CD4-positive, CD25-positive, alpha-beta regulatory T cell (primary cell): ENCODE measurements around the gene KRT76. TPM values are rescaled to one million over a fixed set of nuclear protein-coding genes. Genes with fewer than 3 reads are reported as not detected.
A peak's percentile ranks its signal among the peaks of the same experiment; 100 is the strongest.

Source experiments
- ATAC-seq, 2 donors: fragments of 150-1000 bp; cut with Tn5 transposase; one replicate each; pipeline ENCODE4 v1.10.0; 2021; ENCODE audit warnings: low read depth in 2 of 2, moderate number of reproducible peaks in 2 of 2, moderate library complexity in 1 of 2
- DNase-seq, 3 donors: peaks; one replicate each; pipeline versions ENCODE4 v3.0.0 to v3.0.0-alpha.2; 2012 to 2022; ENCODE audit warnings: mixed read lengths in 1 of 3
- H3K27ac ChIP-seq: one replicate; pipeline ENCODE4 v1.7.0; 2013; ENCODE audit warnings: mild to moderate bottlenecking, low read length; ENCODE audit not compliant: insufficient read depth, poor library complexity, severe bottlenecking
- H3K27me3 ChIP-seq: one replicate; pipeline ENCODE4 v1.7.0; 2013; ENCODE audit warnings: low read length; ENCODE audit not compliant: control insufficient read depth, insufficient read depth
- H3K36me3 ChIP-seq: one replicate; pipeline ENCODE4 v1.7.0; 2013; ENCODE audit warnings: mild to moderate bottlenecking, low read length, moderate library complexity; ENCODE audit not compliant: control insufficient read depth, insufficient read depth
- H3K4me1 ChIP-seq: 2 replicates; pipeline ENCODE4 v1.7.0; 2013; ENCODE audit warnings: mild to moderate bottlenecking, low read length; ENCODE audit not compliant: insufficient read depth, control insufficient read depth, poor library complexity, severe bottlenecking
- H3K4me3 ChIP-seq: one replicate; pipeline ENCODE4 v1.7.0; 2013; ENCODE audit warnings: low read depth, mild to moderate bottlenecking, low read length, moderate library complexity
- H3K9me3 ChIP-seq, 2 experiments: 1 replicate in 1 of 2; 2 replicates in 1 of 2; pipeline ENCODE4 v1.7.0; 2013; ENCODE audit warnings: low read length in 2 of 2, mild to moderate bottlenecking in 1 of 2, moderate library complexity in 1 of 2; ENCODE audit not compliant: control insufficient read depth in 2 of 2
- H3K27ac Mint-ChIP-seq, 3 donors: one replicate each; pipeline ENCODE4 v1.8.0; 2020 to 2022; ENCODE audit warnings: mild to moderate bottlenecking in 3 of 3, mixed read lengths in 3 of 3, moderate library complexity in 2 of 3
- H3K27me3 Mint-ChIP-seq: one replicate; pipeline ENCODE4 v1.8.0; 2022; ENCODE audit warnings: mild to moderate bottlenecking, mixed read lengths
- H3K36me3 Mint-ChIP-seq: one replicate; pipeline ENCODE4 v1.8.0; 2020; ENCODE audit warnings: mixed read lengths
- H3K4me1 Mint-ChIP-seq, 4 donors: one replicate each; pipeline ENCODE4 v1.8.0; 2020 to 2022; ENCODE audit warnings: mixed read lengths in 4 of 4, mild to moderate bottlenecking in 1 of 4
- H3K4me3 Mint-ChIP-seq, 4 donors: one replicate each; pipeline ENCODE4 v1.8.0; 2020 to 2022; ENCODE audit warnings: mild to moderate bottlenecking in 4 of 4, mixed read lengths in 4 of 4, moderate library complexity in 3 of 4
- H3K9me3 Mint-ChIP-seq, 7 donors: one replicate each; pipeline ENCODE4 v1.8.0; 2020 to 2022; ENCODE audit warnings: mixed read lengths in 7 of 7, mild to moderate bottlenecking in 3 of 7, moderate library complexity in 2 of 7
- polyA plus RNA-seq, 4 donors: library from polyadenylated mRNA; unstranded; fragments of 300-500 nt; fragmentation: Illumina TruSeq; gene quantifications; one replicate each; pipeline ENCODE4 v1.2.3, GENCODE V29; 2021
- total RNA-seq: library from RNA; stranded (reverse); gene quantifications from one replicate; pipeline ENCODE4 v1.2.3, GENCODE V29; 2022

KRT76 gene
- total and polyA plus RNA-seq, 5 donors from 2014 or later, result not detected

DNA sequence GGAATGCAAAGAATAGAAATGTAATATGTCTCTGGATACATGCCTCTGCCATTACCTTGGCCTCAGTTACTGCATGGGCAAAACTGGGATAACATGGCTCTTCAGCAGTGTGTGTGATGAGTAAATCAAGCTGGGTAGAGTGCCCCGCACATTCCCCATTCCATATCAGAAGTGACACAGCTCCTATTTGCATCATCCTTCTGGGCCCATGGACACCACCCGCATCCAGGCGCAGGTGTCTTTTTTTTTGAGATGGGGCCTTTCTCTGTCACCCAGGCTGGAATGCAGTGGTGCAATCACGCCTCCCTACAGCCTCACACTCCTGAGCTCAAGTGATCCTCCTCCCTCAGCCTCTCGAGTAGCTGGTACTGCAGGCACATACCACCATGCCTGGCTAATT is 31.6 kb downstream of the KRT76 start:
- H3K9me3 Mint-ChIP-seq, result peaks cover 0 to 1% (median 0%) of the 10 kb centered on the region in 7 donors
- H3K27me3 Mint-ChIP-seq, result peaks cover 5% of the 10 kb centered on the region
- ATAC-seq (no peak), DNase-seq (no peak)
- peaks cover 0 to 5% (median 4%) of the 10 kb centered on the region in 4 donors for H3K4me1 Mint-ChIP-seq
- Histone ChIP-seq H3K4me1 (no peaks in the 10 kb centered on the region), H3K27ac (no peak overlapping the region), H3K27me3 (no peaks in the 10 kb centered on the region), H3K4me3 (no peak overlapping the region), H3K36me3 (no peaks in the 10 kb centered on the region), H3K9me3 (no peaks in the 10 kb centered on the region)
- no peak overlapping the region for H3K4me3 Mint-ChIP-seq
- no peak overlapping the region for H3K27ac Mint-ChIP-seq
- no peaks in the 10 kb centered on the region for H3K36me3 Mint-ChIP-seq

DNA sequence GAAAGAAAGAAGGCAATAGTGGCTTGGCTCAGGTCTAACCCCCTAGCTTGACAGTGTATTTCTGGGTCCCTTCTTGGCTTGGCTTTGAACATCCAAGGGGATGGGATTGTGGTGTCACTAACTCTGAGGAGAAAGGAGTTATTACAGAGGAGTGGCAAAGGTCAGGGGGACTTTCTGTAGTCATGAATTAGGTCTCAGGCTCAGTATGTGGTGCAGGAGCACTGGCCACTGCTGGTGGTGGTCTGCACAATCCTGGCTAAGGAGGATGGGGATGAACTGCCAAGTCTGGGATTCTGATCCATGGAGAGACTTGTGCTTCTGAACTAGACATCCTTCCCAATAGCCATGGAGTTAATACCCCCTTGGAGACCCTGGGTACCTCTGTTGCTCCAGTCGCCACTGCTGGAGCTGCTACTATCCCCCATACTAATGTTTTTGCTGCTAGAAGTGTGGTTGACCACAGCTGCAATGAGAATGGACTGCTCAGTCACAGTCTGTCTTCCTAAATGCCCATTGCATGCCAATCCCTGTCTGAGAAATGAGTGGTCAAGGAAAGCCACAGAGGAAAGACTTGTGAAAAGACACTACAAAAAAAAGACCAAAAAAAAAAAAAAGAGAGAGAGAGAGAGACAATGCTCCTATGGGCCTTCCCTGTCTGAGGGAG is 32.5 kb downstream of the KRT76 start:
- Histone ChIP-seq H3K9me3 (no peaks in the 10 kb centered on the region), H3K27me3 (no peaks in the 10 kb centered on the region), H3K36me3 (no peaks in the 10 kb centered on the region), H3K4me3 (no peak overlapping the region), H3K27ac (no peak overlapping the region), H3K4me1 (no peaks in the 10 kb centered on the region)
- ATAC-seq, result no peak
- Mint-ChIP-seq H3K4me3 (no peak overlapping the region), H3K4me1 (peaks cover 0 to 5% (median 4%) of the 10 kb centered on the region in 4 donors), H3K36me3 (no peaks in the 10 kb centered on the region), H3K27ac (no peak overlapping the region), H3K9me3 (peaks cover 0 to 1% (median 0%) of the 10 kb centered on the region in 7 donors), H3K27me3 (peaks cover 10% of the 10 kb centered on the region)
- DNase-seq, result no peak

DNA sequence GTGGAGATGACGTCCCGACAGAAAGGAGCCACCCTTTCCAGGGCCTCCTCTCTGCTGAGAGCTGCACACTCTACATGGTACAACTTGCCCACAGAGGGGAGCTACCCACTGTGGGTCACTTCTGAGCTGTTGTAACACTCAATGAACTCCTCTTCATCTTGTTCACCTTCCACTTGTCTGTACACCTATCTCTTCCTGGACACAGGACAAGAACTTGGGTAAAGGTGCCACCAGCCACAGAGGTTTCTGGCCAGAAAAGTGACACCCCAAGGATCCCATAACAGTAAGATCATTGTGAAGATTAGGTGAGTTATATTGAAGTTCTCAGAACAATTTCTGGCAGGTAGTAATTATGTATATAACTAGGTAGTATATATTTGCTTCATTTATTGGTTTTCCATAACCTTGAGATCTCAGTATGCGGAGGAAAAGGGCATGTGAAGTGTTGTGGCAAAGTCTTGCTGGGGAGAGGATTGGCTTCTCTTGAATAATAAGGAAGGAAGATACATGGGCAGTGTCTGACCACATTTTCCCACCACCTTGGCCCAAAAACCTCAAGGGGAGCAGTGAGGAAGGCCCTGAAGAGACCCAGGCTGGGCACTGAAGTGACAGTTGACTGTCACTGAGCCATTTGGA is 34.2 kb downstream of the KRT76 start:
- peaks cover 0 to 1% (median 0%) of the 10 kb centered on the region in 7 donors for H3K9me3 Mint-ChIP-seq
- Histone ChIP-seq H3K9me3 (no peaks in the 10 kb centered on the region), H3K4me1 (no peaks in the 10 kb centered on the region), H3K27me3 (no peaks in the 10 kb centered on the region), H3K4me3 (no peak overlapping the region), H3K27ac (no peak overlapping the region), H3K36me3 (no peaks in the 10 kb centered on the region)
- peaks cover 0 to 5% (median 2%) of the 10 kb centered on the region in 4 donors for H3K4me1 Mint-ChIP-seq
- H3K36me3 Mint-ChIP-seq, result no peaks in the 10 kb centered on the region
- no peak overlapping the region for H3K27ac Mint-ChIP-seq
- ATAC-seq (no peak), DNase-seq (no peak)
- no peak overlapping the region for H3K4me3 Mint-ChIP-seq
- peaks cover 16% of the 10 kb centered on the region for H3K27me3 Mint-ChIP-seq

GRCh38 chr12:52742196-52742580 is 35.0 kb downstream of the KRT76 start:
- H3K27me3 ChIP-seq, result no peaks in the 10 kb centered on the region
- Mint-ChIP-seq H3K36me3 (no peaks in the 10 kb centered on the region), H3K27me3 (peaks cover 16% of the 10 kb centered on the region), H3K27ac (no peak overlapping the region), H3K4me1 (peaks cover 0 to 5% (median 2%) of the 10 kb centered on the region in 4 donors), H3K9me3 (peaks cover 0 to 1% (median 0%) of the 10 kb centered on the region in 7 donors), H3K4me3 (no peak overlapping the region)
- ATAC-seq, result no peak
- no peak overlapping the region for H3K27ac ChIP-seq
- no peaks in the 10 kb centered on the region for H3K36me3 ChIP-seq
- H3K4me1 ChIP-seq, result no peaks in the 10 kb centered on the region
- H3K4me3 ChIP-seq, result no peak overlapping the region
- H3K9me3 ChIP-seq, result no peaks in the 10 kb centered on the region
- DNase-seq, result no peak

DNA sequence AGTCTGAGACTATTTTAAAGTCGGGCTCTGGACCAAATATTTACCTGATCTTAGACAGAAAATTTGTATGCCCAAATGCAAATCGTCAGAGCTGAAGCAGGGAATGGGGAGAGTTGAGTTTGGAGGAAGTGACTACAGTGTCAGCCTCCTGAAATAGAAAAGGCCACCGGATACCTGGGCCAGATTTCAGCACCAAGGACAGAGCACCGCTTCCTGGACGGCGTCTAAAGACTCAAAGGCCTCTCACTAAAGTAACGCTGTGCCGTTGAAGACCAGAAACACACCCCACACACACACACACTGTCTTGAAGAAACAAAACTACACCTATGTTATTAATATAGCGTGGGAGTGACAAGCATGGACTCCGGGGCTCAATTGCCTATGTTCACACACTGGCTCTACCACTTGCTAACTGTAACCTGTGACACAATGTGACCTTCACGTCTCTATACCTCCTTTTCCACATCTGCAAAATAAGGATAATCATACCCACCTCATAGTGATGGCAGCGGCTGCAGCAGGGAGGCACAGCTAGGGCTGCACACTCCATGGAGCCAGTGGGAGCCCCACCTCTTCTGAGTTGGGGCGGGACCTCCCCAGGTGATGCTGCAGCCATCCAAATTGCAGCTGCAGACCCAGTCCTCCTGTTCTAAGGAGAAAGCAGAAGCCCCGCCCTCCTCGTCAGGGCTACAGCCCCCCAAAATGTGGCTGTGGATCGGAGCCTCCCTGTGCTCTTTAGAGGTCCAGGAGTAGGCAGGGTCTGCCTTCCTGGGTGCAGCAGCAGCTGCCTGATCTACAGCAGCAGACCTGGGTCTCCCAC is 35.6 kb downstream of the KRT76 start:
- Histone ChIP-seq H3K27me3 (no peaks in the 10 kb centered on the region), H3K4me3 (no peak overlapping the region), H3K36me3 (no peaks in the 10 kb centered on the region), H3K27ac (no peak overlapping the region), H3K4me1 (no peaks in the 10 kb centered on the region), H3K9me3 (no peaks in the 10 kb centered on the region)
- no peaks in the 10 kb centered on the region for H3K36me3 Mint-ChIP-seq
- ATAC-seq (no peak), DNase-seq (peak in 2 of 3 donors; percentile 39 to 59)
- peak overlapping the region in 1 of 3 donors; percentile 77 for H3K27ac Mint-ChIP-seq
- H3K4me1 Mint-ChIP-seq, result peaks cover 0 to 5% (median 2%) of the 10 kb centered on the region in 4 donors
- H3K4me3 Mint-ChIP-seq, result no peak overlapping the region
- H3K27me3 Mint-ChIP-seq, result peaks cover 16% of the 10 kb centered on the region
- peaks cover 0 to 1% (median 0%) of the 10 kb centered on the region in 7 donors for H3K9me3 Mint-ChIP-seq

DNA sequence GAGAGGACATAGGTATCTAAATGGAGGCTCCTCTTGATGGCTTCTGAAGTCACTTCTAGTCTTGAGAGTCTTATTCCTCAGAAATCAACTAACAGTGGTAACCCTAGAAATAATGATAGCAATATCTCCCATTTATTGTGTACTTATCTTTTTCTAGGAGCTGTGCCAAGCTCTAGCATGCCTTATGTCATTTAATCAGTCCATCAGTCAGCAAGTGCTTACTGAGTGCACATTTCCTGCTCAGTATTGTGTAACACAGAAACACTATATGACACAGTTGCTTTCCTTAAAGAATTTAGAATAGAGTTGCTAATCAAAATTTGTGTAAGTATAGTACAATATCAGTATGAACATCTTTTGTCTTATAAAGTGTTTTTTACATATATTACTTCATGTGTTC is 36.6 kb downstream of the KRT76 start:
- Histone ChIP-seq H3K9me3 (no peaks in the 10 kb centered on the region), H3K27me3 (no peaks in the 10 kb centered on the region), H3K4me1 (no peaks in the 10 kb centered on the region), H3K27ac (no peak overlapping the region), H3K4me3 (no peak overlapping the region), H3K36me3 (no peaks in the 10 kb centered on the region)
- Mint-ChIP-seq H3K4me1 (peaks cover 0 to 5% (median 2%) of the 10 kb centered on the region in 4 donors), H3K36me3 (no peaks in the 10 kb centered on the region), H3K4me3 (no peak overlapping the region), H3K27ac (no peak overlapping the region), H3K27me3 (peaks cover 16% of the 10 kb centered on the region), H3K9me3 (peaks cover 0 to 1% (median 0%) of the 10 kb centered on the region in 7 donors)
- DNase-seq (no peak), ATAC-seq (no peak)

DNA sequence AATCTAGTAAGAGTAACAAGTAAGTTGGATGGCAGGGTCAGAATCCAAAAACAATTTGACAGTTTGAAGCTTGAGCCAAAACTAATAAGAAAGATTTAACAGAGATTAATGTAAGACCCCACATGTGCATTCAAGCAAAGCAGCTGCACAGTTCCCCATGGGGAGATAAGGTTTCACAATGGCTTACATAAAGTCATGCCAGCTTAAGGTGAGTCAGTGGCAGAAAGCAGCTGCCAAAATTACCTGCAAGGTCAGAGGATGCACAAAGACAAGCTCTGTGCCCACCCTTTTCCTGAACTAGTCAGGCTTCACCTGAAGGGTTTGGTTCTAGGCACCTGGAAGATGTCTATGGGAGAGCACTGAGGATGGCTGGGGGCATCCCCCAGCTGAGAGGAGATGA is 37.2 kb downstream of the KRT76 start:
- Histone ChIP-seq H3K27me3 (no peaks in the 10 kb centered on the region), H3K36me3 (no peaks in the 10 kb centered on the region), H3K4me1 (no peaks in the 10 kb centered on the region), H3K9me3 (no peaks in the 10 kb centered on the region), H3K27ac (no peak overlapping the region), H3K4me3 (no peak overlapping the region)
- Mint-ChIP-seq H3K36me3 (no peaks in the 10 kb centered on the region), H3K4me1 (peaks cover 0 to 5% (median 2%) of the 10 kb centered on the region in 4 donors), H3K27ac (no peak overlapping the region), H3K27me3 (peaks cover 16% of the 10 kb centered on the region), H3K9me3 (peaks cover 0 to 1% (median 0%) of the 10 kb centered on the region in 7 donors), H3K4me3 (no peak overlapping the region)
- no peak for DNase-seq
- no peak for ATAC-seq
